Activated CD8-positive, alpha-beta memory T cell treated with anti-CD3 and anti-CD28 coated beads, Interleukin-2, amount 50 U/mL, for 1 hour (primary cell): ENCODE results near the gene SLC5A11.
"Not testable (repeated sequence)": the region's sequence is repeated elsewhere in the genome, so short reads cannot be mapped to it uniquely, and the experiment has no call there.

Experiments
- DNase-seq: peaks from one replicate; pipeline ENCODE4 v3.0.0-alpha.2; 2020; ENCODE audit errors: extremely low read depth

SLC5A11 gene

GRCh38 chr16:24834459-24835335, 11.1 kb upstream of the SLC5A11 start:
- no peak for DNase-seq

GRCh38 chr16:24836836-24837235, 8.9 kb upstream of the SLC5A11 start:
- DNase-seq = no peak

DNA sequence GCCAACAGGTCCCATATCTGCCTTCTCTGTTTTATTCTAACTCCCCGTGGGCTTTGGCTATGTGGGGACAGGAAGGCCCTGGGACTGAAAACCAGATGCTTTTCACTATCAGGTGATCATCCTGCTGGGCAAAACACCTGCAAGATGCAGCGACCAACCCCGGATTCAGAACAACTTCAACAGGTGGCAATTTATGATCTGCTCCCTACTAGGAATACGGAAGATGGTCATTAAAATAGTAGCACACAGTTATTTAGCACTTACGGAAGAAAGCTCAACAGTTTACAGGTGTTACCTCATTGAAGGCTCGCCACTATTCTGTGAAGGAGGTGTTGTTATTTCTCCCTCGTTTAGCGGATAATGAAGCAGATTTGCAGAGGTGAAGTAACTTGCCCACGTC, 7.8 kb upstream of the SLC5A11 start:
- DNase-seq = no peak

DNA sequence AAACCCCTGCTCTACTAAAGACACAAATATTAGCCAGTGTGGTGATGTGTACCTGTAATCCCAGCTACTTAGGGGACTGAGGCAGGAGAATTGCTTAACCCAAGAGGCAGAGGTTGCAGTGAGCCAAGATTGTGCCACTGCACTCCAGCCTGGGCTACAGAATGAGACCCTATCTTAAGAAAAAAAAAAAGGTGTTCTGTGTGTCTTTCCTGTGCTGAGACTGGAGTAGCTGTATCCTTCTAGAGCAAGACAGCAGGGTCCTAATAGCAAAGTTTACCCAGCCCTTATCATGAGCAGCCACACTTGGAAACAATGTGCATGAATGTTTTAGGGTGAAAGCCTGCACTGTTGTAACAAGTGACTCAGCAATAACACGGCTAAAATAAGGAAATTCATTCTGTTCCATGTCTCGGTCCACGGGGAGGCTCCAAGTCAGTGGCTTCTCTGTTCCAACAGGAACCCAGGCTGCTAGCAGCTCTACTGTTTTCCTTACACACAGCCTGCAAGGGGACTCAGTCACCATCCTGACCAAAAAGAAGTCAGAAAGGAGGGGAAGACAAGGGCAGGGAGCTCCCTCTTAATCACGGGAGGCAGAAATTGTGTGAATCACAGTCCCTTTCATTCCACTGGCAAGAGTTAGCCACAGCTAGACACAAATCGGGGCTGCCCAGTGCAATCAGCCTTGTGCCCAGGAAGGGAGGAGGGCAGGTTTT, 7.1 kb upstream of the SLC5A11 start:
- DNase-seq = no peak

DNA sequence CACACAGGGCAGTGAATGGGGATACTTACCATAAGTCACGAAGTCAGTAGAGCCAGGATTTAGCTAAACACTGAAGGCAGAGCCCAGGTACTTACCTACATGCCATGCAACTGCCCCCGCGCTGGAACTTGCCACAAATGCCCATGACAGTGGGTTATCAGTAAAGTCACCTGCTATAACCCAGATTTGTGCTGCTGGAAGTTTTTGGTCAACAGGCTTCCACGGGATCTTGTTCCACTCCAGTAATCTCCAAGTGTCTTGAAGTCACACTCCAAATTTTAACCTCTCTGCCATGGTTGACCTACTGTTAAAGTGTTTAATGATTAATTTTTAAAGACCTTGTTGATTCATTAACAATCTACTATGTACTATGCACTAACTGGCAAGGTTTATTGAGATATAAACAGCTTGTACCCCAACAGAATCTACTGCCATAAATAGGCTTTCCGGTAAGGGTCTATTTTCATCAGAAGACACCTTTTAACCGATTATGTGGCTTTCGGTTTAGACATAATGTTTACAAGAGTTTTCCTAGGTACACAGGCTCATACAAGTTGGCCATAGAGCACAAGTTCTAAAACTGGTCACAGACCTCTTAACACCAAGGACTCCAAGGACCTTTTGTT, 6.3 kb upstream of the SLC5A11 start:
- DNase-seq = no peak

DNA sequence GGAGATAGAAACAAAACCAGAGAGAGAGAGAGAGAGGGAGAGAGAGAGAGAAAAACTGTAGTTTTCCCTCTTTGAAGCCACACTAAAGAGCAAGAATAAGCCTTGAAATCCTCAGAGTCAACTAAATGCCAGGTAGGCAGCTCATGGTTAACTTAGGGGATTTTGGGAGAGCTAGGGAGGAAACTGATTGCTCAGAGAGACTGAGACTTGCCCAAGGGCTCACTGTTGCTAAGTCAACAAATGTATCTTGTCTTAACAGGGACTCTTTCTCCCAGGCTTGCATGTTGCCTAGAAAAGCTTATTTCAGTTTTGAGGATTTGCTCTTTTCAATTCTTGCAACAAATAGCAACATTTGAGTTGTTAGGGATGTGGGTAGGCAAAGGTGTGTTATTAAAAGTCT, 4.5 kb upstream of the SLC5A11 start:
- DNase-seq = no peak

DNA sequence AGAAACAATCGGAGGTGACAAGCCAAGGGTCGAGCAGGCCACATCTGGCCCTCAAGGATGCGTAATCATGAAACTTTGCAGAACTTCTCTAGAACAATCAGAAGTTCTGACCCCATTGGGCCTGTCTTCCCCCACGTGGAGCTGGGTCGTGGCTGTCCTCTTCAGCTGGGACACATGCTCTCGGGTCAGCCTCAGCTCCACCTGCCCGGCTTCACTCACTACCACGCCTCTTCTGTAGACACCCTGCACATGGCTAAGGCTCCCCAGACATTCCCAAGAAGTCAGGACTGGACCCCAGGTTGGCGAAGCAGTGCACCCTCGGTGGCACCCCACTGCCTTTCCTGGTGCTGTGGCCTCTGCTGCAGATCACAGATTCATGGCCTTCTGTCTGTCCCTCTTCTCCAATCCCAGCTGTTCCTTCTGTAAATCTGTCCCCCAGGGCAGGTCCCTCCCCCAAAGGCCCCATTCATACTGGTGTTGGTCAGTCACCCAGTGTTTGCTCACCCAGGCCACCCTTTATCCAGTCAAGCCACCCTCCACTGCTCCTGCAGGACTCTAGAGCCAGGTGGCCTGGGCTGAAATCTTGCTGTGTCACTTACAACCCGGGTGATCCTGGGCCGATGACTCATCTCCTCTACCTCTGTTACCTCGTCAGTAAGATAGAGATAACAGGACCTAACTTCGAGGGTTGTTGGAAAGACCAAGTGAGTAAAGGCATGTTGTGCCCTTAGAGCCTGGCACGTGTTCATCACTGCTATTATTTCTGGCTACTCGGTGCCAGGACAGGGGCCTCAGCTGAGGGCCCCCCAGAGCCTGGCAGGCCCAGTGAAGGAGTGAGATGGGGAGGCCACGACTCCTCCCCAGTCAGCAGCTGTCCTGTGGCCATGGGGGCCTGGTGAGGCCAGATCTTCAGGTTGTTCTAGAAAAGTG, 1.4 kb upstream of the SLC5A11 start:
- no peak for DNase-seq

DNA sequence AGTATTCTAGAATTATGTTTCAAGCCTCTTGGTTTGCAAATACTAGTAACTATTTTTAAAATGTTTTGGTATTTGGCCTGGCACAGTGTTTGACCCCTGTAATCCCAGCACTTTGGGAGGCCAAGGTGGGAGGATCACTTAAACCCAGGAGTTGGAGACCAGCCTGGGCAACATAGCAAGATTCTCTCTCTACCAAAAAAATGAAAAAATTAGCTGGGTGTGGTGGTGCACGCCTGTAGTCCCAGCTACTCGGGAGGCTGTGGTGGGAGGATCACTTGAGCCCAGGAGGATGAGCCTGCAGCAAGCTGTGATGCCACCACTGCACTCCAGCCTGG, 765 bp upstream of the SLC5A11 start:
- not testable (repeated sequence) for DNase-seq

GRCh38 chr16:24846548-24847357, 990 bp downstream of the SLC5A11 start:
- DNase-seq = no peak

DNA sequence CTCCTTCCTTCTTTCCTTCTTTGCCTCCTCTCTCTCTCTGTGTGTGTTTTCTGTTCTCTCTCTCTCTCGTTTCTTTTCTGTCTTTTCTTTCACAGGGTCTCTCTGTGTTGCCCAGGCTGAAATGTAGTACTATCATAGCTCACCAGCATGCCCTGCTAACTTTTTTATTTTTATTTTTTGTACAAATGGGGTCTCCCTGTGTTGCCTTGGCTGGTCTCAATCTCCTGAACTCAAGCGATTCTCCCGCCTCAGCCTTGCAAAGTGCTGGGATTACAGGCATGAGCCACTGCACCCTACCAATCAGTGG, 1.5 kb downstream of the SLC5A11 start:
- DNase-seq = no peak

GRCh38 chr16:24848065-24848464, 2.3 kb downstream of the SLC5A11 start:
- DNase-seq = no peak

- no peak for DNase-seq
These were observed 3.9 kb downstream of the SLC5A11 start for GRCh38 chr16:24849641-24850040.

GRCh38 chr16:24850289-24850938, 4.7 kb downstream of the SLC5A11 start:
- no peak for DNase-seq

DNA sequence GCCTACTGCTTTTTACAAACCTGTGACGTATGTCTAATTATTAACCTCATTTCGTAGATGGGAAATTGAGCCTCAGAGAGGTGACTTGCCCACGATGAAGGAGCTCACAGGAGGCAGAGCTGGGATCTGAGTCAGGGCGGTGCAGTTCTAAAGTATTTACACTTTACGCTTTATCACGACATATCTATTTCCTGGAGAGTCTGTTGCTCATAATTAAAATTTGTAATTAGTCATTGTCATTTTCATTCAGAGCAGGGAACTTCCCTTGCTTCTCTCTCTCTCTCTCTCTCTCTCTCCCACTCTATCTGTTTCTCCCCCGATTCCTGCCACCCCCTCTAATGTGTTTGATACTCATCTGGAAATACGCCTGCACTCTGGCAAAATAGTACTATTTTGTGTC, 5.9 kb downstream of the SLC5A11 start:
- DNase-seq = no peak

DNA sequence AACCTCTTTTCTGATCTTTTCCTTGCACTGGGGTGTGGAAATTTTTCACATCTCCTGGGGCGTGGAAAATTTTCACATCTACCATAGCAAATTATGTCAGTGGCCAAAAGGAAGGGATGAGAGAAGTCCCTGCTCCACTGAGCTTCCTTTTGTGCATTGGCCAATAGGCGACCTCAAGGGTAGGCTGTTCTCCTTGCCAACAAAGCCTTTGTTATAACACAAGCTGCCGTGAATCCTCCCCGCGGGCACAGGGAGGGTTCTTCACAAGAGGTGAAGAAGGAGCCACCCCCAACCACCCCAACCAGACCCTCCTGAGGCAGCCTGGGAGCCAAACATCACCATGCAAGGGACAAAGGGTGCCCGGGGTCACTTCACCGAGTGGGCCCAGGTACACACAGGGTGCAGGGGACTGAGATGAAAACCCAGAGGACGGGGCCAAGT, 6.5 kb downstream of the SLC5A11 start:
- no peak for DNase-seq

DNA sequence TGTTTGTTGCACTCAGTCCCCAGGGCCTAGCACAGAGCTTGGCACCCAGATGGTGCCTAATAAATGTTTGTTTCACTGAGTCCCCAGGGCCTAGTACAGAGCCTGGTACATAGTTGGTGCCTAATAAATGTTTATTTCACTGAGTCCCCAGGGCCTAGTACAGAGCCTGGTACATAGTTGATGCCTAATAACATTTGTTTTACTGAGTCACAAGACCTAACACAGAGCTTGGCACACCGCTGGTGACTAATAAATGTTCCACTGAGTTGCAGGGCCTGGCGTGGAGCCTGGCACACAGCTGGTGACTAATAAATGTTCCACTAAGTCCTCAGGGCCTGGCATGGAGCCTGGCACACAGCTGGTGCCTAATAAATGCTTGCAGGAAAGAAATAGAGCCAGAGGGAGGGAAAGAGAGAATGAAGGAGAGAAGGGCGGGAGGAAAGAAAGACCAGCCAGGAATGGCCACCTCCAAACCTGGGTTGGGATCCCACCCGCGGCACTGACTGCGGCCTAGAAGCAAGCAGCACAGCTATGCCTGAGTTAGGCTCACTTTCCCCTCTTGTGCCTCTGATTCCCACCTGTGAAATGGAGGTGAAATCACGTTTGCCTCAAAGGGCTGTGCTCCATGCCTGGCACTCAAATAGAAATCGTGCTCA, 7.5 kb downstream of the SLC5A11 start:
- no peak for DNase-seq

GRCh38 chr16:24853830-24854229, 8.1 kb downstream of the SLC5A11 start:
- DNase-seq = no peak

DNA sequence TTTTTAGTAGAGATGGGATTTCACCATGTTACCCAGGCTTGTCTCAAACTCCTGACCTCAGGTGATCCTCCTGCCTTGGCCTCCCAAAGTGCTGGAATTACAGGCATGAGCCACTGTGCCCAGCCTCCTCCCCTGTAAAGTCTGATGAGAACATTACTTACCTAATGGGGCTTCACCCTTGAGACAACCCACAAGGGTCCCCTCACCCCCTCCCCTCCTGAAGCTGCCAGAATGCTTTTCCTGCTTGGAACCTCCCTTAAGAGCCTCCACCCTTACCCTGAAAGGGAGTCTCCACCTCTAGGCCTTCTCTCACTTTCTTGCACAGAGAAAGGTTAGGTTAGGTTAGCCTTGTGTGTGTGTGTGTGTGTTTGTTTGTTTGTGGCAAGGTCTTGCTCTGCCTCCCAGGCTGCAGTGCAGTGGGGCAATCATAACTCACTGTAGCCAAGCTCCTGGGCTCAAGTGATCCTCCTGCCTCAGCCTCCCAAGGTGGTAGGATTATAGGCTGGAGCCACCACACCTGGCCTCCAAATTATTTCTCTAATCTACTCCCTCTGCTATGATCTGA, 8.9 kb downstream of the SLC5A11 start:
- no peak for DNase-seq

DNA sequence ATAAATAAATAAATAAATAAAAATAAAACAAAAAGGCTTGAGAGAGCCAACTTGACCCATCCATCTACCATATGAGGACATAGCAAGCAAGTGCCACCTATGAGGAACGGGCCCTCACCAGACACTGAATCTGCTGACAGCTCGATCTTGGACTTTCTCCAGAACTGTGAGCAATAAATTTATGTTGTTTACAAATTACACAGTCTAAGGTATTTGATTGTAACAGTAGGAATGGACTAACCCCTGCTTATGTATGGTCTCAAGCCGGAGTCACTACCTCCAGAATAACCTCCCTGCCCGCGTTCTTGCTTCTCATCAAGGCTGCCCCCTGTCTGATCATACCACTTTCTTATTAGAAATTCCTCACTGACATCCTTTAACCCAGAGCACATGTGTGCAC, 9.9 kb downstream of the SLC5A11 start:
- no peak for DNase-seq

DNA sequence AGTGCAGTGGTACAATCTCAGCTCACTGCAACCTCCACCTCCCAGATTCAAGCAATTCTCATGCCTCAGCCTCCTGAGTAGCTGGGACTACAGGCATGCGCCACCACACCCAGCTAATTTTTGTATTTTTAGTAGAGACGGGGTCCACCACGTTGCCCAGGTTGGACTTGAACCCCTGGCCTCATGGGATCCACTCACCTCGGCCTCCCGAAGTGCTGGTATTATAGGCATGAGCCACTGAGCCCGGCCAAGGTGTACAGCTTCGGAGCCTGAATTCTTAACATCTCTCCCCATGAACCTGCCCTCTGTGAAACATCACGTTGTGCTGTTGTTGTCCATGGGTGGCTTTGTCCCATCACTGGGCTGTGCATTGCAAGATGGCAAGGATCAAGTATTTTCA, 11.1 kb downstream of the SLC5A11 start:
- DNase-seq = not testable (repeated sequence)
